GM23248 (cell line): Measurements from ENCODE around the gene ROPN1L.

Source experiments
- EZH2 ChIP-seq: fragments of 200-600 bp; sonication (generic); IDR thresholded peaks from 2 replicates; pipeline ENCODE4 v1.6.1; 2018; ENCODE audit warnings: antibody characterized with exemption, mild to moderate bottlenecking; ENCODE audit not compliant: insufficient read depth, poor library complexity, severe bottlenecking
- EZH2phosphoT487 ChIP-seq: fragments of 200-600 bp; sonication (generic); IDR thresholded peaks from 2 replicates; pipeline ENCODE4 v1.6.1; 2018; ENCODE audit warnings: antibody characterized with exemption, moderate library complexity, mild to moderate bottlenecking, low read depth; ENCODE audit not compliant: insufficient read depth

- no peak for TF ChIP-seq EZH2
- TF ChIP-seq EZH2phosphoT487 = no peak
Measured at GRCh38 chr5:10451137-10451824, 9.6 kb downstream of the ROPN1L start.
